ENCODE results near the gene SEC14L5.

SEC14L5 gene

GRCh38 chr16:4922721-4923342 is 35.3 kb upstream of the SEC14L5 start:
- no peak overlapping the region for H3K4me3 ChIP-seq (ENCODE audit: low read depth, low read length)
- TF ChIP-seq CTCF (IDR thresholded peaks at IDR 0.05; ENCODE audit: insufficient read depth, low read depth, low read length, missing control alignments) = no peak
- no peak for DNase-seq (ENCODE audit: low read depth)

- TF ChIP-seq CTCF (IDR thresholded peaks at IDR 0.05; ENCODE audit: insufficient read depth, low read depth, low read length, missing control alignments) = no peak
- no peak overlapping the region for H3K4me3 ChIP-seq (ENCODE audit: low read depth, low read length)
- DNase-seq (ENCODE audit: low read depth) = no peak
Observed at GRCh38 chr16:4923853-4924252, 34.3 kb upstream of the SEC14L5 start.

GRCh38 chr16:4924593-4925292 is 33.4 kb upstream of the SEC14L5 start:
- TF ChIP-seq CTCF (IDR thresholded peaks at IDR 0.05; ENCODE audit: insufficient read depth, low read depth, low read length, missing control alignments) = no peak
- H3K4me3 ChIP-seq (ENCODE audit: low read depth, low read length) = no peak overlapping the region
- no peak for DNase-seq (ENCODE audit: low read depth)

- no peak for TF ChIP-seq CTCF (IDR thresholded peaks at IDR 0.05; ENCODE audit: insufficient read depth, low read depth, low read length, missing control alignments)
- H3K4me3 ChIP-seq (ENCODE audit: low read depth, low read length) = no peak overlapping the region
- no peak for DNase-seq (ENCODE audit: low read depth)
Observed at GRCh38 chr16:4925293-4925607, 32.9 kb upstream of the SEC14L5 start.

GRCh38 chr16:4925791-4926190 is 32.3 kb upstream of the SEC14L5 start:
- DNase-seq (ENCODE audit: low read depth) = no peak
- no peak overlapping the region for H3K4me3 ChIP-seq (ENCODE audit: low read depth, low read length)
- TF ChIP-seq CTCF (IDR thresholded peaks at IDR 0.05; ENCODE audit: insufficient read depth, low read depth, low read length, missing control alignments) = no peak

GRCh38 chr16:4926928-4927327 is 31.2 kb upstream of the SEC14L5 start:
- no peak for DNase-seq (ENCODE audit: low read depth)
- no peak overlapping the region for H3K4me3 ChIP-seq (ENCODE audit: low read depth, low read length)
- TF ChIP-seq CTCF (IDR thresholded peaks at IDR 0.05; ENCODE audit: insufficient read depth, low read depth, low read length, missing control alignments) = no peak

GRCh38 chr16:4927661-4928060 is 30.5 kb upstream of the SEC14L5 start:
- TF ChIP-seq CTCF (IDR thresholded peaks at IDR 0.05; ENCODE audit: insufficient read depth, low read depth, low read length, missing control alignments) = no peak
- no peak overlapping the region for H3K4me3 ChIP-seq (ENCODE audit: low read depth, low read length)
- DNase-seq (ENCODE audit: low read depth) = no peak

All from GM12865 (cell line).